HG03432 (cell line): ENCODE measurements around the gene TRERF1.

Source experiments
- ATAC-seq: cut with Tn5 transposase; IDR thresholded peaks from one replicate; pipeline ENCODE4 v1.9.1; 2021; ENCODE audit warnings: mild to moderate bottlenecking, moderate library complexity; ENCODE audit not compliant: unreplicated experiment

The TRERF1 gene

GRCh38 chr6:42400886-42401612 is 50.7 kb downstream of the TRERF1 start:
- no peak for ATAC-seq

DNA sequence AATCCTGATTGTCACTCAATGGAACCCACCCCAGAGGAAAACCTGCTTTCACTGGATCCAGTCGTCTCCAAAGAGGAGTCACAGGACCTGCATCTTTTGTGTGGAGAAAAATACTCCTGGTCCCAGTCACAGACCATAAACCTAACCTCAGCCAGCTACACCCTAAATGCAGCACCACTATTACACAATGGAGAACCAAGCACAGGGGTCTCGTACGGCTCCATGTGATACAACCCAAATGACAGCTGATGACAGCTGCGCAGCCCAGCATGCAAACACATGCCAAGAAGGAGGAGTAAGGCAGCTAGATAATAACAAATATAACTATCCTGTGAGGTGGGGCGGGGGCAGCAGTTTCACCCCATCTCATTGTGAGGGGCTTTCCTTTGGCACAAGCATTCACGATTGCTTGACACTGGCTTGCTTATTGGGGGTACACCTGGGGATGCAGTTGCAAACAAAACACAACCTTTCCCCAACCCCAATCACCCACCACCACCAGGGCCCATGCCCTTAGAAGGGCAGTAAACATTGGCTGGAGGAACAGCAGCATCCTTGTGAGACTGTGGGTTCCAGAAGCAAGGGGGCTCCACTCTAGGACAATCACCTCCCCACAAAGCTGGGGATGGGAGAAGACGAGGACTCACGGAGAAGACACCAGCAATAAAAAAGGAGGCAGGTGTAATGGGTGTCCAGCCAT is 51.5 kb downstream of the TRERF1 start:
- ATAC-seq = no peak

GRCh38 chr6:42396720-42397119 is 55.0 kb downstream of the TRERF1 start:
- ATAC-seq = no peak

- no peak for ATAC-seq
These were observed 56.7 kb downstream of the TRERF1 start for GRCh38 chr6:42394881-42395620.

DNA sequence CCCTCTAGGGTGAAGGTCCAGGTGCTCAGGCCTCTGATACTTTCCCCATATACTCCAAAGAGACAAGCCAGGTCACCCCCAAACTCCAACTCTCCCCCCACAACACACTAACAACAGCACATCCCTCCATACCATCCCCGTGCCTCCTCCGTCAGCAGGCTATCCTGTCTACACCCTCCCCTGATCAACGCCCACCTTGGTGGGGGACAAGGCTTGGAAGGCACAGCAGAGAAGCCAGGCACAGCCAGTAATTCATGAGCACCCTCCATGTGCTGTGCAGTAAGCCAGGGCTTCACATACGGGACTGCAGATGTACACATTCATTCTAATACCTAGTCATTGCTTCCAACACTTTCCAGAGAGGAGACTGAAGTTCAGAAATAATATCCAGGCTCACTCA is 57.6 kb downstream of the TRERF1 start:
- no peak for ATAC-seq

DNA sequence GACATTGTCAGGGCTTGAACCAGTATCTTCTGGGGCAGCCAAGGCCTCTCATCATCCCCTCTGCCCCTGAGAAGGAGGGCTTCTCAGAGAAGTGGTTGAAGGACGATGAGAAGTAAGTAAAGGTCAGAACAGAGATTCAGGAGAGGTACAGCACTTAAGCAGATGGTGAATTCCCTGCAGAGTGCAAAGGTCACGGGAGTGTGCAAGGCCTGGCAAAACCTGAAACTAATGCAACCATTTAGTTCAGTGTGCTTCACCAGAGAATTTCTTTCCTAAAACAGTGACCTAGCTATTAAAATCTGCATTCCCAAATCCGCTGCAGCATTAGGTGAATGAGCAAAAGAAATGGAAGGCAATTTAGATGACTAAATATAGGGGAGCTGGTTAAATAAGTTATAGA is 58.4 kb downstream of the TRERF1 start:
- no peak for ATAC-seq

DNA sequence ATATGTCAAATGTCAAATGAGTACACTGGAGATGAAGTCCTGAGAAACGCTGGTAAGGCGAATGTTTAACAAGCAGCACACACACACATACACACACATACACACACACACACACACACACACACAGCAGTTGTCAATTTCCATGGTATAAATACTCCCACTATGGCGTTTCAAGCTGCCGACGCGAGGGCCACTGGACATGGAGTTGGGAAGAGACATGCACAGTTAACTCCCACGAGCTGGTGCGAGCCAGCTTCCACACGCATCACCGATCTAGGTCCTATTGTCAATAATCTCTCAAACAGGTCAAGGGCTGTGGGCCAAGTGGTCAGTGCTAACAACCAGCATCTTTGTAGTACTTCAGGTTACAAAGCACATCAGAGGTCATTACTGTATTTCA is 58.9 kb downstream of the TRERF1 start:
- ATAC-seq = no peak

- no peak for ATAC-seq
These were observed 60.3 kb downstream of the TRERF1 start for GRCh38 chr6:42391441-42391840.

DNA sequence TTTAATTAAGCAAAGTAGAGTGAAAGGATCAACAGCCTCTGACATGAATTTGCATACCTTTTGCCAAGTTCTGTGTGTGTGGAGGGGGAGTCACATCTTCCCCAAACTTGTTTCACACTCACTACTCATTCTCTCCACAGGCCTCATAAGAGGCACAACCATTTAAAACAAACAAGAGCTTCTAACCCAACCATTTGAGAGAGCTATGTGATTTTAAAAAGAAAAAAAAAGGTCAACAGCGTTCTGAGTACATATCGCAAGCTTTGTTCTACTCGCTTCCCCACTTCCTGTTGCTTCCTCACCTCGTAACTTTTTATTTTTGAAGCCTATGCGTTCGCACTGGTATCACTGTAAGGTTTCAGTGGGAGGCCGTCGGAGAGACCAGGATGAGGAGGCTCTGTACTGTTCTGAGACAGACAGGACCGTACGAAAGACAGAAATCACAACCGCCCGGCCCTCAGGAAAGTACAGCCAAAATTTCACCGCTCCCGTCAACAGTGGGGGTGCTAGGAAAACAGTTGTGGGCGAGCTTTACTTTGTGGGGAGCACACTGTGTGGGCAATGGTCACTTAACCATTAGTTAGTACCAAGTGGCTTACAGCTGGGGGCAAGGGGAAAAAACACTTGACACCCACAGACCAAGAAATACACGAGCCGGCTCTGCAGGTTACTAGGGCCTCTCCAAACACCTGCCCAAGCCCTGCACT is 61.3 kb downstream of the TRERF1 start:
- ATAC-seq = no peak

DNA sequence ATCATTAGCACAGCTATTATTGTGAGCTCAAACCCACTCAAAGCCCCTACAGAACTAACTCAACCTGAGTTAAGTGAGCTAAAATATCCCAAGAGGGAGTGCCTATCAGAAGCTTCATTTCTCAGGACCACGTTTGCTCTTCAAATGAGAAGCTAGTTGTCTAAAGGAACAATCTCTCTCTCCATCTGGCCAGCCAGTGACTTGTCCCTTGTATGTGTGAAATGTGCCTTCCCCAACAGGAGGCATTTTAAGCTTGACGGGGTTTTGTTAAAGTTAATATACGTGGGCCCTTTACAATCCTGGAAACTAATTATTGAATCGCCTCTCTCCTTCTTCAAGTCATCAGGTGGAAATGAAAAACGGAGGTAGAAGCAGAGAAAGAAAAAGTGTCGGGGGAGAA is 62.0 kb downstream of the TRERF1 start:
- no peak for ATAC-seq

- no peak for ATAC-seq
These were observed 63.7 kb downstream of the TRERF1 start for GRCh38 chr6:42388046-42388445.

- ATAC-seq = no peak
These were observed 64.4 kb downstream of the TRERF1 start for GRCh38 chr6:42387336-42387735.

GRCh38 chr6:42385339-42385738 is 66.4 kb downstream of the TRERF1 start:
- ATAC-seq = no peak

GRCh38 chr6:42383421-42384205 is 68.1 kb downstream of the TRERF1 start:
- ATAC-seq = no peak

DNA sequence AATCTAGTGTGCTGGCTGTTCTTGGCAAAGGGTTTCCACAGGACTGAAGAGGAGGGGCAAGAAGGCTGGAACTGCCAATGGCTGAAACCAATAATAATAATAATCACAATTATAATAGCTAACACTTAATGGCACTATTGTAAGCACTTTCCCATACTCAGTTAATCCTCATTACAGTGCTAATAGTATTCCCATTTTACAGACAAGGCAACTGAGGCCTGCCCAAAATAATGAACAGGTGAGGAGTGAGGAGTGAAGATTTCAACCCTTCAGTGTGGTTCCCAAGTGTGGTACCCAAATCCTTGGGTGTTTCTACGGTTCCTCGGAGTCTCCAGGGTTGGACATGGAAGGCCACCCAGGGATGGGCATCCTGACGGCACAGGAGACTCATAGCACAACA is 69.9 kb downstream of the TRERF1 start:
- ATAC-seq = no peak

GRCh38 chr6:42380228-42380979 is 71.3 kb downstream of the TRERF1 start:
- ATAC-seq = no peak

GRCh38 chr6:42378536-42378935 is 73.2 kb downstream of the TRERF1 start:
- no peak for ATAC-seq

GRCh38 chr6:42378125-42378524 is 73.6 kb downstream of the TRERF1 start:
- ATAC-seq = no peak

GRCh38 chr6:42375007-42375635 is 76.6 kb downstream of the TRERF1 start:
- ATAC-seq = no peak
